ENCODE results near the gene ASB18. TPM values are rescaled to one million over a fixed set of nuclear protein-coding genes. Genes with fewer than 3 reads are reported as not detected.

Gene ASB18
- total and polyA plus RNA-seq, 2 of the 4 experiments (the other 2 are of a cell fraction) = not detected

GRCh38 chr2:236286873-236287545 lies 22.8 kb upstream of the ASB18 start:
- TF ChIP-seq CEBPB (IDR thresholded peaks at IDR 0.05; ENCODE audit: low read depth, low read length) (peak; percentile 35; the same call in 1 of the 2 replicates), RFX5 (IDR thresholded peaks at IDR 0.05; ENCODE audit: low read depth, low read length) (no peak)
- no peak overlapping the region for H3K4ac ChIP-seq (ENCODE audit: low read depth, low read length)
- no peak overlapping the region for H3K18ac ChIP-seq (ENCODE audit: low read depth, low read length)
- intact Hi-C loops (cut with micrococcal nuclease) = no loop called here
- BruUV-seq (replicated peaks) = no TSS peak
- H3K4me1 ChIP-seq (ENCODE audit: control insufficient read depth, insufficient read depth, low read length) = no peaks in the 10 kb centered on the region
- H3K4me3 ChIP-seq (ENCODE audit: insufficient read depth, low read depth, low read length) = no peak overlapping the region
- H2BK120ac ChIP-seq (ENCODE audit: low read depth, low read length) = no peak overlapping the region
- 74% methylated on average over 4 of the region's 7 CpGs; no CpG with 5 or more reads in 1 of the 2 experiments for WGBS, 2 experiments (ENCODE audit: extremely low coverage in 2 of 2, insufficient read length in 1 of 2)
- H3K56ac ChIP-seq (ENCODE audit: extremely low read depth, insufficient read depth, low read length) = no peak overlapping the region
- no peaks in the 10 kb centered on the region for H3K36me3 ChIP-seq (ENCODE audit: control insufficient read depth, insufficient read depth, low read length)
- ATAC-seq (ENCODE audit: low read depth) (no peak), DNase-seq (no peak)
- H2AK5ac ChIP-seq (ENCODE audit: low read depth, low read length) = no peak overlapping the region
- H3K9me1 ChIP-seq (ENCODE audit: insufficient read depth, low read length) = no peaks in the 10 kb centered on the region
- H3K4me2 ChIP-seq (ENCODE audit: low read depth, low read length) = no peak overlapping the region
- in situ Hi-C loops (cut with MboI; ENCODE audit: low sequenced_read_pairs) = no loop called here
- no peak overlapping the region for H2AK9ac ChIP-seq (replicated peaks; ENCODE audit: low read depth, low read length, poor library complexity)
- no peak overlapping the region for H2AFZ ChIP-seq (replicated peaks; ENCODE audit: low read length, poor library complexity)
- H3K14ac ChIP-seq (replicated peaks; ENCODE audit: low read depth, low read length) = no peak overlapping the region
- dilution Hi-C loops (cut with HindIII; ENCODE audit: low sequenced_read_pairs, unreplicated experiment) = no loop called here
- H4K91ac ChIP-seq (ENCODE audit: insufficient read depth, low read depth, low read length) = no peak overlapping the region
- H2BK20ac ChIP-seq (ENCODE audit: low read depth, low read length) = no peak overlapping the region
- H4K5ac ChIP-seq (ENCODE audit: low read depth, low read length) = no peak overlapping the region
- H3K79me1 ChIP-seq (ENCODE audit: low read depth in 1 of 2, low read length in 2 of 2) = no peaks in the 10 kb centered on the region
- H2BK5ac ChIP-seq (ENCODE audit: low read depth, low read length, poor library complexity, severe bottlenecking) = no peak overlapping the region
- no peak overlapping the region for H3K27ac ChIP-seq (ENCODE audit: insufficient read depth, low read length)
- no peaks in the 10 kb centered on the region for H4K20me1 ChIP-seq (ENCODE audit: insufficient read depth, low read length)
- no peaks in the 10 kb centered on the region for H3K9me3 ChIP-seq (ENCODE audit: control insufficient read depth, insufficient read depth, low read length)
- no peak overlapping the region for H4K8ac ChIP-seq (ENCODE audit: low read depth in 2 of 2, low read length in 2 of 2)
- CTCF ChIA-PET = no interaction called here
- no peak overlapping the region for H3K9ac ChIP-seq (ENCODE audit: low read depth, low read length)
- H3K27me3 ChIP-seq (ENCODE audit: control insufficient read depth, insufficient read depth, low read length) = no peaks in the 10 kb centered on the region; the same call in 1 of the 2 replicates
- H2BK15ac ChIP-seq (ENCODE audit: low read depth, low read length) = no peak overlapping the region
- POLR2A ChIA-PET (ENCODE audit: unreplicated experiment) = no interaction called here
- H3K23ac ChIP-seq (ENCODE audit: low read depth, low read length) = no peak overlapping the region
